ENCODE data around the gene C11orf16.

- no peak for TF ChIP-seq CTCF (conservative IDR thresholded peaks at IDR 0.05)
- TF ChIP-seq EZH2 (IDR thresholded peaks at IDR 0.05; ENCODE audit: low read depth), result no peak
Observed at GRCh38 chr11:8941341-8942103, 8.8 kb upstream of the C11orf16 start.

All from PC-9 (cell line).